Vagina (tissue), 1 donor: Measurements from ENCODE around the gene THSD1. TPM values are rescaled to one million over a fixed set of nuclear protein-coding genes. Genes with fewer than 3 reads are reported as not detected.

Experiments used
- small RNA-seq: library from RNA; depleted of rRNA; stranded (forward); fragments of <200 nt; gene quantifications from one replicate; pipeline ENCODE3, GENCODE V24; 2016
- total RNA-seq: library from RNA; depleted of rRNA; stranded (reverse); fragments of >200 nt; gene quantifications from one replicate; pipeline ENCODE4 v1.2.3, GENCODE V29; 2016

The THSD1 gene
- total RNA-seq, 1 donor from 2014 or later: 6.4 TPM

Small RNA genes within 50 kb of the gene (small RNA-seq; reads per million reads assigned to genes)
- not detected for gene RNY4P24

Other genes with a start within 250 kb of the THSD1 start
- gene NEK3, start 246.6 kb downstream of the THSD1 start, total RNA-seq: 16.5 TPM
- 57.2 TPM for gene VPS36, start 44.5 kb upstream of the THSD1 start, total RNA-seq
- gene CKAP2, start 49.3 kb upstream of the THSD1 start, total RNA-seq: 12.8 TPM
- 3.2 TPM for gene HNRNPA1L2, start 236.3 kb upstream of the THSD1 start, total RNA-seq
- gene SUGT1, start 246.7 kb upstream of the THSD1 start, total RNA-seq: 24.1 TPM